NCI-H226 (cell line): ENCODE measurements around the gene SLIT3.
"Not testable (repeated sequence)": the region's sequence is repeated elsewhere in the genome, so short reads cannot be mapped to it uniquely, and the experiment has no call there.

Source experiments
- DNase-seq: peaks from one replicate; pipeline ENCODE4 v3.0.0-alpha.2; 2015

SLIT3 gene

GRCh38 chr5:169168280-169168679 is 132.7 kb downstream of the SLIT3 start:
- DNase-seq, result no peak

- no peak for DNase-seq
Observed at GRCh38 chr5:169166078-169166477, 134.9 kb downstream of the SLIT3 start.

GRCh38 chr5:169165052-169165451 is 135.9 kb downstream of the SLIT3 start:
- DNase-seq, result no peak

GRCh38 chr5:169164481-169164925 is 136.4 kb downstream of the SLIT3 start:
- DNase-seq, result peak; percentile 95

- peak; percentile 64 for DNase-seq
Observed at GRCh38 chr5:169162407-169162806, 138.5 kb downstream of the SLIT3 start.

- peak; percentile 100 for DNase-seq
Observed at GRCh38 chr5:169161022-169161680, 139.8 kb downstream of the SLIT3 start.

GRCh38 chr5:169160405-169160901 is 140.5 kb downstream of the SLIT3 start:
- peak; percentile 97 for DNase-seq

- DNase-seq, result no peak
Observed at GRCh38 chr5:169158764-169159163, 142.2 kb downstream of the SLIT3 start.

GRCh38 chr5:169157064-169157463 is 143.9 kb downstream of the SLIT3 start:
- DNase-seq, result peak; percentile 63

GRCh38 chr5:169154679-169155078 is 146.3 kb downstream of the SLIT3 start:
- no peak for DNase-seq

- DNase-seq, result no peak
Observed at GRCh38 chr5:169153405-169153804, 147.5 kb downstream of the SLIT3 start.

GRCh38 chr5:169152946-169153345 is 148.0 kb downstream of the SLIT3 start:
- no peak for DNase-seq

- DNase-seq, result no peak
Observed at GRCh38 chr5:169152453-169152852, 148.5 kb downstream of the SLIT3 start.

GRCh38 chr5:169151051-169151805 is 149.7 kb downstream of the SLIT3 start:
- no peak for DNase-seq

GRCh38 chr5:169150108-169150507 is 150.8 kb downstream of the SLIT3 start:
- DNase-seq, result no peak

- DNase-seq, result no peak
Observed at GRCh38 chr5:169149317-169149716, 151.6 kb downstream of the SLIT3 start.

- no peak for DNase-seq
Observed at GRCh38 chr5:169148138-169148740, 152.7 kb downstream of the SLIT3 start.

GRCh38 chr5:169147534-169147933 is 153.4 kb downstream of the SLIT3 start:
- no peak for DNase-seq

- no peak for DNase-seq
Observed at GRCh38 chr5:169146158-169146557, 154.8 kb downstream of the SLIT3 start.

GRCh38 chr5:169142264-169142970 is 158.5 kb downstream of the SLIT3 start:
- DNase-seq, result peak; percentile 78

GRCh38 chr5:169140215-169140614 is 160.7 kb downstream of the SLIT3 start:
- not testable (repeated sequence) for DNase-seq

- no peak for DNase-seq
Observed at GRCh38 chr5:169139480-169140050, 161.4 kb downstream of the SLIT3 start.

- DNase-seq, result no peak
Observed at GRCh38 chr5:169133531-169133930, 167.4 kb downstream of the SLIT3 start.
